Thyroid gland (tissue), 4 donors: ENCODE measurements around the gene SPRTN.

ENCODE experiments used
- CTCF ChIP-seq, 6 experiments: fragments of 200-600 bp in 3 of 6; fragments of 450-650 bp in 3 of 6; sonication (generic) in 3 of 6; IDR thresholded peaks; one replicate each; pipeline ENCODE4 v1.5.1; 2016 to 2019; ENCODE audit warnings: antibody characterized with exemption in 6 of 6, mild to moderate bottlenecking in 2 of 6, inconsistent platforms in 1 of 6, moderate library complexity in 1 of 6
- POLR2A ChIP-seq, 2 donors: fragments of 450-650 bp; IDR thresholded peaks; one replicate each; pipeline ENCODE4 v1.6.1; 2017; ENCODE audit warnings: antibody characterized with exemption in 2 of 2, mild to moderate bottlenecking in 2 of 2, moderate library complexity in 1 of 2

GRCh38 chr1:231317306-231318014 is 20.6 kb upstream of the SPRTN start:
- TF ChIP-seq CTCF (IDR thresholded peaks at IDR 0.05), result no peak
- no peak for TF ChIP-seq POLR2A (IDR thresholded peaks at IDR 0.05)
